ENCODE measurements around the gene WDR55.
"Not testable (repeated sequence)": the region's sequence is repeated elsewhere in the genome, so short reads cannot be mapped to it uniquely, and the experiment has no call there.

WDR55 gene, protein sequence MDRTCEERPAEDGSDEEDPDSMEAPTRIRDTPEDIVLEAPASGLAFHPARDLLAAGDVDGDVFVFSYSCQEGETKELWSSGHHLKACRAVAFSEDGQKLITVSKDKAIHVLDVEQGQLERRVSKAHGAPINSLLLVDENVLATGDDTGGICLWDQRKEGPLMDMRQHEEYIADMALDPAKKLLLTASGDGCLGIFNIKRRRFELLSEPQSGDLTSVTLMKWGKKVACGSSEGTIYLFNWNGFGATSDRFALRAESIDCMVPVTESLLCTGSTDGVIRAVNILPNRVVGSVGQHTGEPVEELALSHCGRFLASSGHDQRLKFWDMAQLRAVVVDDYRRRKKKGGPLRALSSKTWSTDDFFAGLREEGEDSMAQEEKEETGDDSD

DNA sequence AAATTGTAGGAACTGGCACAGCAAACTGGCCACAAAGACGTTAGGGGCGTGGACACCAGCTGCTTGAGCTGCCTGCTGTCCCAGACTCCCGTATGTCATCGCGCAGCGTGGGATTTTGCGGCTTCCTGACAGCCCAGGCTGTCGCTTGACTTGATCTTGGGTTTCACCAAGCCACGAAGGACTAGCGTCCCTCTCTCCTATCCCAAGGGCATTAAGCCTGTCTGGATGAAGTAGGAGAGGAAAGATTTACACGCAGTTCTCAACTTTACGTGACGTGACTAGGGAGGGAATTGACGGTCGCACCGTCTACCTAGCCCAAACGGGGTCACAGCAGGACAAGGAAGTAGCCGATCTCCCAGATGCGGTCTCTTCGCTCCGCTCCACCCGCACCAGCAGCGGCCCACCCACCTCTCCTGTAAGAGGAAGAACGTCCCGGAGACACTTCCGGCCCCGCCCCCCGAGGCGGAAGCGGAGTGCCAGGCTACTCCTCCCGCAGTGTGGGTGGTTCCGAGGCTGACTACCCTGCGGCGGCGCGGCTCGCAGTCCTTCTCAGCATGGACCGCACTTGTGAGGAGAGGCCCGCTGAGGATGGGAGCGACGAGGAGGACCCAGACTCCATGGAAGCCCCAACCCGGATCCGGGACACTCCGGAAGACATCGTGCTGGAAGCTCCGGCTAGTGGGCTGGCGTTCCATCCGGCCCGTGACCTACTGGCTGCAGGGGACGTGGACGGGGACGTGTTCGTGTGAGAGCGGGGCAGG is at the start of gene WDR55:
WDR55 (plus strand) TSS at position 546 of the 761 bp plus-strand sequence; CDS start at position 555, 9 bp downstream.
- DNase-seq (ENCODE audit: low read depth): peak; percentile 96

DNA sequence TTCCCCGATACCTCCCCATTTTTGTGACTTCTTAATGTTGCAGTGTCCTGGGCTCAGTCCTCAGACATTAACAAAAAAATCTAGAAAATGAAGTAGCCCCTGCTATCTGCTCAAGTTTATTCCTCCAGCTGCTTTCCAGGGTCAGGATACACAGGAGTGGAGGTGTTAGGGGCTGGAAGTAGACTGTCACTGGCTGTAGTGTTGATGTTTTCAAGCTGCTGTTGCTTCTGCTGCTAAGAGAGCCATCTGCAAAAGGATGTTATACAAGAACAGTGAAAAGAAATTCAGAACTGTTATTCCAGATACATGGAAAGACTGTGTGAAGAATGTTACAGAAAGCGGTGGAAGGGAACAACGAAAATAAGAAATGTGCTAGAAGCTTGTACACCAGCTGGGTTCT is 42.4 kb upstream of the WDR55 start:
- no peak for DNase-seq (ENCODE audit: low read depth)

DNA sequence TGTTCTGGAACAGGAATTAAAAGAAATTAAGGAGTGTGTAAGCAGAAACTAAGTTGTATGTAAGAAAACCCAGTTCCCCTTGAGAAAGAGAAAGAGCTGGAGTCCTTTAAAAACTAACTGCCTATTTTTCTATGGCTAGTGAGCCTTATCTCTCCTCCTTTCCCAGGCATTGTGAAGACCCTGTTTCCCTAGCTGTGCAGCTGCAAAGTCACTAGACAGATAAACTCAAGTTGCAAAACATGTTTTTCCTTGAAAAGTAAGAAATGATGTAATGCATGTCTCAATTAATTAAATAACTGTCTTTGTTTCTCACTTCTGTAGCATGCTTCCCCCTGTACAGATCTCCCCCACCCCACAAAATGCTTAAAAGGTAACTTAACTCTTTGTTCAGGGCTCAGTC is 41.6 kb upstream of the WDR55 start:
- DNase-seq (ENCODE audit: low read depth): not testable (repeated sequence)

DNA sequence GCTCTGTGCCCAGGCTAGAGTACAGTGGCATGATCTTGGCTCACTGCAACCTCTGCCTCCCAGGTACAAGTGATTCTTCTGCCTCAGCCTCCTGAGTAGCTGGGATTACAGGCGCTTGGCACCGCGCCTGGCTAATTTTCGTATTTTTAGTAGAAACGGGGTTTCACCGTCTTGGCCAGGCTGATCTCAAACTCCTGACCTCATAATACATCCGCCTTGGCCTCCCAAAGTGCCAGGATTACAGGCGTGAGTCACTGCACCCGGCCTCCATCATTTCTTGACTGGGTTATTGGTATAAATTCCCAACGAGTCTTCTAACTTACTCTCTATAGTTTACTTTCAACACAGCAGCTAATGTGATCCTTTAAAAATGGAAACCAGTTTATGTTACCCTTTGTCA is 39.8 kb upstream of the WDR55 start:
- not testable (repeated sequence) for DNase-seq (ENCODE audit: low read depth)

DNA sequence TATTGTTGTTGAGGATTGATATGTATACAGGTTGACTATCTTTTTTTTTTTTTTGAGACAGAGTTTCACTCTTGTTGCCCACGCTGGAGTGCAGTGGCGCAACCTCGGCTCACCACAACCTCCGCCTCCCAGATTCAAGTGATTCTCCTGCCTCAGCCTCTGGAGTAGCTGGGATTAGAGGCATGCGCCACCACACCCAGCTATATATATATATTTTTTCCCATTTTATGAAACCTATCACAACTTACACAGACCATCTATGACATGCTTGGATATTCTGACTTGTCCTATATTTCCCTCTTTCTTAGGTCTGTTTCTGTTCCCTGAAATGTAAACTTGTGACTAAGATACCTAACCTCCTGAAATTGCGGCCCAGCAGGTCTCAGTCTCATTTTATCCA is 36.7 kb upstream of the WDR55 start:
- DNase-seq (ENCODE audit: low read depth): no peak

DNA sequence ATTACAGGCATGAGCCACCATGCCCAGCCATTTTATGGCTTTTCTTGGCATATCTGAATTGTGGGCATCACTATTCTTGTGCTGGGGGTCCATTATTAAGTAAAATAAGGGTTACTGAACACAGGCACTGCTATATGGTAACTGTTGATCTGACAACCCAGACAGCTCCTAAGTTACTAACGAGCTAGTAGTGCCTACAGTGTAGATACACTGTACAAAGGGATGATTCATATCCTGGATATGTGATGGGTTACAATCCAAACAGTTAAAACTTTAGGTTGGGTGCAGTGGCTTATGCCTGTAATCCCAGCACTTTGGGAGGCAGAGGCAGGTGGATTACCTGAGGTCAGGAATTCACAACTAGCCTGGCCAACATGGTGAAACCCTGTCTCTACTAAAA is 36.0 kb upstream of the WDR55 start:
- DNase-seq (ENCODE audit: low read depth): no peak

DNA sequence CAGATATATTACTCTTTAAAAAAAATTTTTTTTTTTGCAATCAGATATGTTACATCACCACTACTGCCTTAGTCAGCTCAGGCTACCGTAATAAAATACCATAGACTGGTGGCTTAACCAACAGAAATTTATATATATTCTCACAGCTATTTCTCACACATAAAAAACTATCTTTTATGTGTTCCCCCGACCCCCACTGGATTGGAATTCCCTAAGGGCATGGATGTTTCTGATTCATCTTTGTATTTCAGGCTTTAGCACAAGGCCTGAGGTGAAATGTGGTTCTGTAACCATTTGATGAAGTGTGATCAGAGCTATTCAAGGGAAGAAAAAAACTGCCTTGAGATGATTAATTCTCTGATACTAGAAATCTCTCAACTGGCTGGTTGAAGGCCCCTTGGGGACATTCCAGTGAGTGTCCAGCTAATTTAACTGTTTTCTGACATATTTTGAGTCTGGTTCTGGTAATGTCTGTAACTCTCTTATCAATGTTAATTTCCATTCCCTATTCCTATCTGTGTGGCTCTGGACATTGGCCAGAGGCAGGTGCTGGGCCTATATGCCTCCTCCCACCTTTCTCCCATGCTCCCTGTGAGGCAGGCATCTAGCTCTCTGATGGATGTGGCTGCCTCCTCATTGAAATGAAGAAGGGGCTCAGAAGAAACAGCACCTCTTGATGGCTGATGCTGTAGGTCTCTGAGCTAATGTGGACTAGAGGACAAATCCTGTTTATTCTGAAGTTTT is 34.2 kb upstream of the WDR55 start:
- DNase-seq (ENCODE audit: low read depth): no peak

DNA sequence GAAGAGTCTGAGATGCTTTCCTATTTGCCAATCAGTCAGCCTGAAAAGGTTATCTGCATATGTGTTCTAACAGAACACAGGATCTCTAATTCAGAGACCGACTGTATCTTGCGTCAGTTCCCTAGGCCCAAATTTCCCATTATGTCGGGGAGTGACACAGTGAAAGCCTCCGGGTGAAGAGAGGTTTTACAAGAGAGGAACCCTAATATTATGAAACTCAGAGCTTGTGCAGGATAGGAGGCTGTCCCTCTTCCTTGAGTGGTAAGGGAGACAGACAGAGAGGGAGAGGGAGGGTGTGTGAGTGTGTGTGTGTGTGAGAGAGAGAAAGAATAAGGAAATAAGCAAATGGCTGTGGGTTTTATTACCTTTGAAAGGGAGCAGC is 33.7 kb upstream of the WDR55 start:
- DNase-seq (ENCODE audit: low read depth): no peak

DNA sequence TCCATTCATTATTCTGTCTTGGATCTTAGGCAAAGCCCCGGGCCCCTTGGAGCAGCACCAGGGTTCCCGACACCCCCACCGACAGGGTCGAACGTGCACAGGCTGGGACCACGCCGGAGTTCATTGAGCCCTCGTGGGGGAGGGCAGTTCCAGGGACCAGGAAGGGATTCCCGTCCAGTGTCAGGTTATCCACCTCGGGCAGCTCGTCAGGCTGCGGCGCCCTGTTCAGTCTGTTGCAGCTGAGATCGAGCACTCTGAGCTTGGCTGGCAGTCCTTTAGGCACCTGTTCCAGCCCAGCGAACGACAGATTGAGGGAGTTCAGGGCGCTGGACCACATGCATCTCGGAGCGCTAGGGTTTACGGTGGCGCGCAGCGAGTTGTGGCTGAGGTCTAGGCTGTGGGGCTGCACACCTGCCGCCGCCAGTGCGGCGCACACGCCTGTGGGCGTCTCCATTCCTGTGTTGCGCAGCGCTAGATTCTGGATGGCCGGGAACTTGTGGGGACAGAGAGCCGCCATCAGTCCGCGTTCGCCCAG is 32.8 kb upstream of the WDR55 start:
- no peak for DNase-seq (ENCODE audit: low read depth)

DNA sequence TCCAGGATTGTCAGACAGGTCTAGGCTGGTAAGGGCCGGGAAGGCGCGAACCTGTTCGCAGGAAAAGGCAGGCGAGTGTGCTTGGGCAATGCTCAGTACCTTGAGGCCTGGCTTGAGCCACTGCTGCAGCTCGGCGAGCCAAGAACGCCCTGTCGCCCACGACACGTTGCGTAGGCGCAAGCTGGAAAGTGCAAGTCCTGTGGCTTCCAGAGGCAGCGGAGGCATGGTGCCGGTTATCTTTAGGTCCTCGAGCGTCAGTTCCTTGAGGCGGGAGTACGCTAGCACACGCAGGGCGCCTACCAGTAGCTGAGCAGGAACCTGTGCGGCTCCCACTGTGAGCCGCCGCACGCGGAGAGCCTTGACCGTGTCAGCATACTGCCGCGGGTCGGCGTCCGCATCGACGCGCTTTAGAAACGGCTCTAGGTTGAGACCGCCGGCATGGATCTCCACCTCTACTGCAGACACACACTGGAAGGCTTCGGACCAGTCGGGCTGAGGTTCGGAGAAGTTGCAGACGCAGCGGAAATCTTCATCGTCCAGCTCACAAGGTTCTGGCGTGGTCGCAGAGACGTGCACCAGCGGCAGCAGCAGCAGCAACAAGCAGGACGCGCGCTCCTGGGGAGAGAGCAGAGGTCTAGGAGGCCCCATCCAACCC is 32.2 kb upstream of the WDR55 start:
- peak; percentile 26 for DNase-seq (ENCODE audit: low read depth)

DNA sequence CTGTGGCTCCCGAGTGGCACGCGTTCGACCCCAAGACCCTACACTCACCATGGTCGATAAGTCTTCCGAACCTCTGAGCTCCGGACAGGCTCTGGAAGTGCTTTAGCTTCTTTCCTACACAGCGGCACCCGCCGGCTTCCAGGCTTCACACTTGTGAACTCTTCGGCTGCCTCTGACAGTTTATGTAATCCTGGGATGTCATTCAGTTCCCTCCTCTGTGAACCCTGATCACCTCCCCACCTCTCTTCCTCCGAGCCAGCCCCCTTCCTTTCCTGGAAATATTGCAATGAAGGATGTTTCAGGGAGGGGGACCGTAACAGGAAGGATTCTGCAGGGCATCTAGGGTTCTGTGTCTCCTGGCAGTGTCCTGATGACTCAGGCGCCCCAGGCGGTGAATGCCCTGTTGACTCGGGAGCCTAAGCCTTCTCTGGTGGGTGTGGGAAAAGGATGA is 31.7 kb upstream of the WDR55 start, which contains the start of gene CD14:
CD14 (minus strand) TSS at position 155 of the 451 bp plus-strand sequence; CDS start at position 51, 104 bp downstream.
- DNase-seq (ENCODE audit: low read depth): no peak

DNA sequence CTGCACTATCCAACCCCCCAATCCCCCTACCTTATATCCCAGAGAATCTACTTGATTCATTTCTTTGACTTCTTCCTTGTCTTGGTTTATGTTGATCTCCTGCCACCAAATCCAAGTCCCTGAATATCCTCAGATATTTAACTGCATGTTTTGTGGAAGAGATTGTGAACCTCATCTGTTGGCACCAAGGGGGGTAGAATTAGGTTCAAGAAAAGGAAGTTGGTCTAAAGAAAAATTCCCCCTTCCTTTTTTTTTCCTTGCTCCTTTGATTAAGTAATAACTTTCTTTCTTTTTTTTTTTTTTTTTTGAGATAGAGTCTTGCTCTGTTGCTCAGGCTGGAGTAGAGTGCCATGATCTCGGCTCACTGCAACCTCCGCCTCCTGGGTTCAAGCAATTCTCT is 31.2 kb upstream of the WDR55 start:
- DNase-seq (ENCODE audit: low read depth): no peak

DNA sequence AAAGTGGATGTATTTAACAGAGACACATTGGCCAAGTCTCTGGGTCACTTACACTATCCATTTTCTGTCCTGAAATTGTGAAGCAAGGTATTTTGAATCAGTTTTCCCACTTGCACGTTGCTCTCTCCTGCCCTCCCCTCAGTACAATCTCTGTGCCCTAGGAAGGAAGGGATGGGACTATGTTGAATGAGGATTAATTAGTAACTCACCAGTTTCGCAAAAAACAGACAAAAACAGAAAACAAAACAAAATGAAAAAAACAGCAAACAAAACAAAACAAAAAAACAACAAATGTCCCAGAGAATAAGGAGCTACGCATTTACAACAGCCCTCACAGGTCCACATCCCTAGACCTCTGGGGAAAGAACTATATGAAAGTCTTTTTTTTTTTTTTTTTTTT is 30.6 kb upstream of the WDR55 start:
- DNase-seq (ENCODE audit: low read depth): no peak

DNA sequence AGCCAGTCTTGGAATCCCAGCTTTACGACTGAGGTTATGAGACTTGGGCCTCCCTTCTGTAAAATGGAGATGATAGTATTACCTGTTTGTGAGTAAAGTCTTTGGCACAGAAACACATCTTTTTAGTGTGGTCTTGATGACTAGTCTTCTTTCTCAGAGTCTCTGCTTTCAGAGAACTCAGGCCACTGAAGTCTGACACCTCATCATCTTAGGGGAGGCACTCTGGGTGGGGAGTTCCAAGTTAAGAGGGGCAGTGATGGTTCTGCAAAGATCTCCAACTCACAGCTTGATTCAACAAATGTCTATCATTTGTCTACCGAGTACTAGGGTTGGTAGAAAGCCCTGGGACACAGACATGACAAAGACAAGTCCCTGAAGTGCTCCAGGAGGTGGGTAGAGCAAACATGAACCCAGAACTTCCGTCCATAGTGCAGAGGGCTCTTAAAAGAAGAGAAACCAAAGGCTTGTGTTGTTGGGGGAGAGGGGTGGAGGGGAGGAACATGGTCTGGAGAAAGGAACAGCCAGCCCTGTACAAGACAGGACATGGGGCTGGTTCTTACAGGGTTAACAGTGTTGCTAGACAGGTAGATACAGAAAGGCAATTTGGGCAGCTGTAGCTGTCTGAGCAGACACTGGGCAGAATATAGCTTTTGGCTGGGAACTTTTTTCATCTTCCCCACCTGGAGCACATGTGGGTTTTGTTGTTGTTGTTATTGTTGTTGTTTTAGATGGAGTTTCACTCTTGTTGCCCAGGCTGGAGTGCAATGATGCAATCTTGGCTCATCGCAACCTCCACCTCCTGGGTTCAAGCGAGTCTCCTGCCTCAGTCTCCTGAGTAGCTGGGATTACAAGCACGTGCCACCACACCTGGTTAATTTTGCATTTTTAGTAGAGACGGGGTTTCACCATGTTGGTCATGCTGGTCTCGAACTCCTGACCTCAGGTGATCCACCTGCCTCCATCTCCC is 29.1 kb upstream of the WDR55 start:
- DNase-seq (ENCODE audit: low read depth): no peak

DNA sequence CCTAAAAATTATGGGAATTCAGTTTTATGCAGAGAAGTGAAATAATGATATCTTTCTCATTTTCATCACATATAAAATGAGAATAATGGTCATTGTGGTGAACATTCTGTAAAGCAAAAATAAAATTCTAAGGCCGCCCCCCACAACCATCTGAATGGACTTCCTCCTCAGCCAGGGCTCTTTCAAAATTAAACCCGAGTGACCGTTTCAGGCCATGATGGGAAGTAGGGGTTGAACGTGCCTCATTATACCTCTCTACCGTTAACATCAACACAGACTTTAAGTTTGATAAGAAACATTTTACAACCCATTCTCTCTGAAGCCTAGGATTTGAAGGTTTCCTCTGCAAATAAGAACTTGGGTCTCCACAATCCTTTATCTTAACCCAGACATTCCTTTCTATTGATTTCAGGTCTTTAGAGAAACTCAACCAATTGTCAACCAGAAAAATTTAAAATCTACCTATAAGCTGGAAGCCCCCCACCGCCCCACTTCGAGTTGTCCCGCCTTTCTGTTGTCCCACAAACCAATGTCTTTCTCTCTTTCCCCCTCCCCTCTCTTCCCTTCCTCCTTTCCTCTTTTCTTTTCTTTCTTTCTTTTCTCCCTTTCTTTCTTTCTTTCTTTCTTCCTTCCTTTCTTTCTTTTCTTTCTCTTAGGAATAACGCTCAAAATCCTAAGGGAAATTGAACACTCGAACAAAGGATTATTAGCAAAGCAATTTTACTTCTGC is 27.2 kb upstream of the WDR55 start:
- no peak for DNase-seq (ENCODE audit: low read depth)

DNA sequence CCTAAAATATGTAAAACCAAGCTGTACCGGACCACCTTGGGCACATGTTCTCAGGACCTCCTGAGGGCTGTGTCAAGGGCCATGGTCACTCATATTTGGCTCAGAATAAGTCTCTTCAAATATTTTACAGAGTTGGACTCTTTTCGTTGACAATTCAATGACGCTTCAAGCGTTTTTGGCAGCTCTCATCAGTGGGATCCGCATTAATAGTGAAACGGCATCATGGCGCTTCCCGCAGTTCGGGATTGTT is 25.9 kb upstream of the WDR55 start:
- not testable (repeated sequence) for DNase-seq (ENCODE audit: low read depth)

DNA sequence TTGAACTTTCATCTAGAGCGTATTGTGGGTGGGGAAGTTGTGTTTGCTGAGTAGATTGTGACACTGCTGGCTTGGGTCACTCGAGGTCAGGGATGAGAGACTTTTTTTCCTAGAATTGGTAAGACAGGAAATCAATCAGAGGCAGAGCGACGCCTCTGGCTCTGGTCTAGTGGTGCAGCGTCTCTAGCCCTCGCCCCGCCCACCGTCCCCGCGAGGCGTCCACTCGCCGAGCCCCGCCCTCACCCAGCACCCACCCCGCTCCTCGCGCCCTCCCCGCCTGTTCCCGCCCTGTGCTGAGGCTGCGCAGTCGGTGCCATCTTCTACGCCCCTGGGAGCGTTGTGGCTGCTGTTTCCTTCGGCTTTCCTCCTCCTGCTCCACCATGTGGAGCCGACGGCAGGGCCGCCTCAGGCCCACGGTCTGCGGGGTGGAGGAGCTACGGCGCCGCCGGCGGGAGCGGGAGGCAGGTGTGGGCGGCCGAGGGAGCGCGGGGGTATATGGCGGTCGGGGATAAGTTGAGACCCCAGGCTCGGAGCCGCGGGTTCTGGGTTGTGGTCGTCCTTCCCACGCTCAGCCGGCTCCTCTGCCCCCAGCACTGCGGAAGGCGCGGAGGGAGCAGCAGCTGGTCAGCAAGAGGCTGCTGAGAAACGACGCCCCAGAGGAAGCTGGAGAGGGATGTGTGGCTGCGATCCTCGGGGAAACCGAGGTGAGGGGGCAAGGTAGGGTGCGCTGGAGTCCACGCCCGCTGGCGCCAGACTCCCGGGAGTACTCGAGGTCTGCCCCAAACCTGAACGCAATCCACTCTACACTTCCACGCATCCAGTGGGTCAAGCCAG is 25.3 kb upstream of the WDR55 start, which contains the start of gene TMCO6:
TMCO6 (plus strand) TSS at position 304 of the 834 bp plus-strand sequence; CDS start at position 381, 77 bp downstream.
- DNase-seq (ENCODE audit: low read depth): peak; percentile 97

DNA sequence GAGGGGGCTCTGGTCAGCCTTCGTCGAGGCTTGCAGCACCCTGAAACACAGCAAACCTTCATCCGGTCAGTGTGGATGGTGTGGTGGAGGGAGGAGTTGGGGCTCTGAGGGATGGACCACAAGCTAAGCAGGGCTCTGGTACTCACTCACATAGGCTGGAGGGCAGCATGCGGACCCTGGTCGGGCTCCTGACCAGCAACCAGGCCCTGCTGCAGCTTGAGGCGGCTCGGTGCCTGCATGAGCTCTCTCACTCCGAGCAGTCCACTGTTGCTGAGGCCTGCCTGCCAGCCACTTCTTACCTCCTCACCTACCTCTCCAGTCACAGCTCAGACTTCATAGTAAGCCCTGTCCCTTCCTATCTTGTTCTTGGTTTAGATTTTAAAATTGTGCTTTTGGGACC is 23.0 kb upstream of the WDR55 start:
- DNase-seq (ENCODE audit: low read depth): no peak

DNA sequence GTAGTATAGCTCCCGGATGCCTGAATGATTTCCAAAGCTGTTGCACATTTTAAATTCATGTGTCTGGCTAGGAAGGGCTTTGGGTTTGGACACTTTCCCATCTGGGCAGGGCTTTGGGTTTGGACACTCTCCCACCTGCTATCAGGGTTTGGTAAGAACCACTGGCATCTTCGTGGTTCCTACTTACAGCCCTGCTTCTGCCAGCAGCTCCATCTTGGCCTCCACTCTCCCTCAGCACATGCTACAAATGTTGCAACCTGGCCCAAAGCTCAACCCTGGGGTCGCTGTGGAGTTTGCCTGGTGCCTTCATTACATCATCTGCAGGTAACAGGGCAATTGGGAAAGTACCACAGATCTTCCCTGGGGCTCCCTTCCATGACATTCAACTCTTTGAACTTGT is 22.0 kb upstream of the WDR55 start:
- no peak for DNase-seq (ENCODE audit: low read depth)

Measured in stimulated activated CD8-positive, alpha-beta memory T cell treated with anti-CD3 and anti-CD28 coated beads, Interleukin-4, amount 100 ng/mL, for 24 hours (primary cell).